Sigmoid colon (tissue), 4 donors: ENCODE measurements around the gene TSPAN9.

Source experiments
- EP300 ChIP-seq, 4 donors: sonication (generic); formaldehyde crosslinking; IDR thresholded peaks; one replicate each; pipeline ENCODE4 v1.6.1; 2017; ENCODE audit warnings: antibody characterized with exemption in 4 of 4
- POLR2A ChIP-seq, 2 donors: fragments of 450-650 bp; IDR thresholded peaks; one replicate each; pipeline ENCODE4 v1.6.1; 2016; ENCODE audit warnings: antibody characterized with exemption in 2 of 2, mild to moderate bottlenecking in 2 of 2, moderate library complexity in 2 of 2
- TF ChIP-seq, protein P1 (sequence below), 4 experiments: fragments of 450-650 bp in 3 of 4; fragments of 200-600 bp in 1 of 4; IDR thresholded peaks; one replicate each; pipeline ENCODE4 v1.5.1; 2016 to 2019; ENCODE audit warnings: antibody characterized with exemption in 4 of 4, mild to moderate bottlenecking in 3 of 4, moderate library complexity in 2 of 4

- TF ChIP-seq, protein P1, sequence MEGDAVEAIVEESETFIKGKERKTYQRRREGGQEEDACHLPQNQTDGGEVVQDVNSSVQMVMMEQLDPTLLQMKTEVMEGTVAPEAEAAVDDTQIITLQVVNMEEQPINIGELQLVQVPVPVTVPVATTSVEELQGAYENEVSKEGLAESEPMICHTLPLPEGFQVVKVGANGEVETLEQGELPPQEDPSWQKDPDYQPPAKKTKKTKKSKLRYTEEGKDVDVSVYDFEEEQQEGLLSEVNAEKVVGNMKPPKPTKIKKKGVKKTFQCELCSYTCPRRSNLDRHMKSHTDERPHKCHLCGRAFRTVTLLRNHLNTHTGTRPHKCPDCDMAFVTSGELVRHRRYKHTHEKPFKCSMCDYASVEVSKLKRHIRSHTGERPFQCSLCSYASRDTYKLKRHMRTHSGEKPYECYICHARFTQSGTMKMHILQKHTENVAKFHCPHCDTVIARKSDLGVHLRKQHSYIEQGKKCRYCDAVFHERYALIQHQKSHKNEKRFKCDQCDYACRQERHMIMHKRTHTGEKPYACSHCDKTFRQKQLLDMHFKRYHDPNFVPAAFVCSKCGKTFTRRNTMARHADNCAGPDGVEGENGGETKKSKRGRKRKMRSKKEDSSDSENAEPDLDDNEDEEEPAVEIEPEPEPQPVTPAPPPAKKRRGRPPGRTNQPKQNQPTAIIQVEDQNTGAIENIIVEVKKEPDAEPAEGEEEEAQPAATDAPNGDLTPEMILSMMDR (IDR thresholded peaks at IDR 0.05): no peak
- TF ChIP-seq POLR2A (IDR thresholded peaks at IDR 0.05): no peak
- TF ChIP-seq EP300 (IDR thresholded peaks at IDR 0.05): no peak
Observed at GRCh38 chr12:3032770-3033538, 44.2 kb upstream of the TSPAN9 start.
